ENCODE measurements around the gene SLC28A2. TPM values are rescaled to one million over a fixed set of nuclear protein-coding genes. Genes with fewer than 3 reads are reported as not detected.

Gene SLC28A2
- total and polyA plus RNA-seq, 8 donors, result 0.06 to 48.8 (median 1.8) TPM; not detected in 1

GRCh38 chr15:45212493-45212892, 39.5 kb upstream of the SLC28A2 start:
- peaks cover 0 to 4% (median 1%) of the 10 kb centered on the region in 4 donors for H3K4me1 ChIP-seq
- no peak overlapping the region for H3K4me3 ChIP-seq
- H3K36me3 ChIP-seq, result no peaks in the 10 kb centered on the region
- no peak for DNase-seq
- H3K9me3 ChIP-seq, result no peaks in the 10 kb centered on the region
- H3K27me3 ChIP-seq, result no peaks in the 10 kb centered on the region
- 60 to 86% (median 83%) methylated on average over 1 of the region's 1 CpG for WGBS, 5 donors
- intact Hi-C loops (cut with DNase I; ENCODE audit: low total_unique reads), result no loop called here
- H3K27ac ChIP-seq, result no peak overlapping the region
- TF ChIP-seq EP300 (IDR thresholded peaks at IDR 0.05) (no peak), CTCF (IDR thresholded peaks at IDR 0.05) (no peak), POLR2AphosphoS5 (IDR thresholded peaks at IDR 0.05) (no peak), POLR2A (IDR thresholded peaks at IDR 0.05) (no peak)

GRCh38 chr15:45221053-45221599, 30.9 kb upstream of the SLC28A2 start:
- TF ChIP-seq POLR2A (IDR thresholded peaks at IDR 0.05), result no peak
- TF ChIP-seq EP300 (IDR thresholded peaks at IDR 0.05), result no peak
- TF ChIP-seq CTCF (IDR thresholded peaks at IDR 0.05), result no peak
- TF ChIP-seq POLR2AphosphoS5 (IDR thresholded peaks at IDR 0.05), result no peak
- Histone ChIP-seq H3K4me3 (no peak overlapping the region), H3K4me1 (peaks cover 0 to 30% (median 14%) of the 10 kb centered on the region in 4 donors), H3K27ac (no peak overlapping the region), H3K27me3 (peaks cover 0 to 24% (median 0%) of the 10 kb centered on the region in 3 donors), H3K36me3 (no peaks in the 10 kb centered on the region), H3K9me3 (no peaks in the 10 kb centered on the region)
- intact Hi-C loops (cut with DNase I; ENCODE audit: low total_unique reads), result no loop called here
- no peak for DNase-seq
- WGBS, 5 donors, result 93 to 98% (median 95%) methylated on average over 2 of the region's 2 CpGs

- Histone ChIP-seq H3K36me3 (no peaks in the 10 kb centered on the region), H3K9me3 (no peaks in the 10 kb centered on the region), H3K4me1 (peaks cover 0 to 30% (median 14%) of the 10 kb centered on the region in 4 donors), H3K27me3 (peaks cover 0 to 24% (median 0%) of the 10 kb centered on the region in 3 donors), H3K4me3 (no peak overlapping the region), H3K27ac (no peak overlapping the region)
- TF ChIP-seq POLR2AphosphoS5 (IDR thresholded peaks at IDR 0.05) (no peak), EP300 (IDR thresholded peaks at IDR 0.05) (no peak), CTCF (IDR thresholded peaks at IDR 0.05) (no peak), POLR2A (IDR thresholded peaks at IDR 0.05) (no peak)
- no peak for DNase-seq
- intact Hi-C loops (cut with DNase I; ENCODE audit: low total_unique reads), result no loop called here
- 72 to 85% (median 79%) methylated on average over 4 of the region's 4 CpGs for WGBS, 5 donors
Measured at GRCh38 chr15:45221967-45222366, 30.1 kb upstream of the SLC28A2 start.

GRCh38 chr15:45224621-45225217, 27.3 kb upstream of the SLC28A2 start:
- WGBS, 5 donors, result 22 to 35% (median 24%) methylated on average over 5 of the region's 5 CpGs
- H3K4me3 ChIP-seq, result no peak overlapping the region
- H3K36me3 ChIP-seq, result no peaks in the 10 kb centered on the region
- H3K4me1 ChIP-seq, result peaks cover 0 to 33% (median 7%) of the 10 kb centered on the region in 4 donors
- peak in 1 of 2 donors; percentile 70 for DNase-seq
- TF ChIP-seq POLR2AphosphoS5 (IDR thresholded peaks at IDR 0.05) (no peak), POLR2A (IDR thresholded peaks at IDR 0.05) (no peak), EP300 (IDR thresholded peaks at IDR 0.05) (no peak), CTCF (IDR thresholded peaks at IDR 0.05) (no peak)
- peak overlapping the region in 1 of 5 donors; percentile 10 for H3K27ac ChIP-seq
- intact Hi-C loops (cut with DNase I; ENCODE audit: low total_unique reads), result no loop called here
- H3K27me3 ChIP-seq, result peaks cover 0 to 11% (median 0%) of the 10 kb centered on the region in 3 donors
- no peaks in the 10 kb centered on the region for H3K9me3 ChIP-seq

Data from stomach (tissue), 9 donors.